ENCODE results near the gene DCANP1. TPM values are rescaled to one million over a fixed set of nuclear protein-coding genes. Genes with fewer than 3 reads are reported as not detected.

Gene DCANP1
- total and polyA plus RNA-seq, 2 of the 13 experiments (the other 11 are each of a cell fraction or from before 2014, with no cell fraction given): not detected

DNA sequence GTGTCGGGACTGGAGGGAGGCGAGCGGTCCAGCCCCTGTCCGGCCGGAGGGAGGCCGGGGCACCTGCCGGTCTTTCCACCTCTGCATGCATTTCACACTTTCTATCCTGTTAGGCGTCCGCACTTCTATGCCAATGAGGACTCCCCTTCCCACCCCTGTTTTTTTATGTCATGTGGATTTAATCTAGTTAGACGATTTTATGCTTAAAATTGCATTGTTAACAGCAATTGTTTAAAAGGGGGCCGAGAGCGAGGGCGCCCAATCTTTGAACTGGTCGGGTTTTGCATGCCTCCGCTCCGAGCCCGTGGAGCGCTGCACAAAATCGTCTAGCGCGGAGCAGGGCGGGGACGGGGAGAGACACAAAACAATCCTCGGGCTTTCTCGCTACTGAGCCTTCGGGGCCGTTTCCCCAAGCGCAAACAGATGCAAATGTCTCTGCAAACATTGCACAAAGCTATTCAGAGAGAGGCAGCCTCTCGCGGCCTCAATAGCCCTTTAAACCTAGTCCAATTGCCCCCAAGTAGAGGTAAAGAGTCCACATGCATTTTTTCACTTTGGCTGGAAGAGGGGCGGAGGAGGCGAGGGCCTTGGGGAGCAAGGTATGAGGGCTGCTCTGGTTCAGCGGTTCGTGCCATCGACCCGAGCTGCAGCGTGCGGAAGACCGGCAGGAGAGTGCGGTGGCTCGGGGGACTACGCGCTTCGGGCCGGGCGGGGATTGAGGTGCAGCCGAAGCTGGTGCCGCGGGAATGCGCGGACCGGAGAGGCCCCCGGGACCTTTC lies 42.5 kb upstream of the DCANP1 start (continued):
- TF ChIP-seq, protein P1, sequence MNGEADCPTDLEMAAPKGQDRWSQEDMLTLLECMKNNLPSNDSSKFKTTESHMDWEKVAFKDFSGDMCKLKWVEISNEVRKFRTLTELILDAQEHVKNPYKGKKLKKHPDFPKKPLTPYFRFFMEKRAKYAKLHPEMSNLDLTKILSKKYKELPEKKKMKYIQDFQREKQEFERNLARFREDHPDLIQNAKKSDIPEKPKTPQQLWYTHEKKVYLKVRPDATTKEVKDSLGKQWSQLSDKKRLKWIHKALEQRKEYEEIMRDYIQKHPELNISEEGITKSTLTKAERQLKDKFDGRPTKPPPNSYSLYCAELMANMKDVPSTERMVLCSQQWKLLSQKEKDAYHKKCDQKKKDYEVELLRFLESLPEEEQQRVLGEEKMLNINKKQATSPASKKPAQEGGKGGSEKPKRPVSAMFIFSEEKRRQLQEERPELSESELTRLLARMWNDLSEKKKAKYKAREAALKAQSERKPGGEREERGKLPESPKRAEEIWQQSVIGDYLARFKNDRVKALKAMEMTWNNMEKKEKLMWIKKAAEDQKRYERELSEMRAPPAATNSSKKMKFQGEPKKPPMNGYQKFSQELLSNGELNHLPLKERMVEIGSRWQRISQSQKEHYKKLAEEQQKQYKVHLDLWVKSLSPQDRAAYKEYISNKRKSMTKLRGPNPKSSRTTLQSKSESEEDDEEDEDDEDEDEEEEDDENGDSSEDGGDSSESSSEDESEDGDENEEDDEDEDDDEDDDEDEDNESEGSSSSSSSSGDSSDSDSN (CRISPR knock-in tag; IDR thresholded peaks at IDR 0.05): 0 out of 2 replicates have a peak, but pooled peaks have one; percentile 19
- TF ChIP-seq, protein P2, sequence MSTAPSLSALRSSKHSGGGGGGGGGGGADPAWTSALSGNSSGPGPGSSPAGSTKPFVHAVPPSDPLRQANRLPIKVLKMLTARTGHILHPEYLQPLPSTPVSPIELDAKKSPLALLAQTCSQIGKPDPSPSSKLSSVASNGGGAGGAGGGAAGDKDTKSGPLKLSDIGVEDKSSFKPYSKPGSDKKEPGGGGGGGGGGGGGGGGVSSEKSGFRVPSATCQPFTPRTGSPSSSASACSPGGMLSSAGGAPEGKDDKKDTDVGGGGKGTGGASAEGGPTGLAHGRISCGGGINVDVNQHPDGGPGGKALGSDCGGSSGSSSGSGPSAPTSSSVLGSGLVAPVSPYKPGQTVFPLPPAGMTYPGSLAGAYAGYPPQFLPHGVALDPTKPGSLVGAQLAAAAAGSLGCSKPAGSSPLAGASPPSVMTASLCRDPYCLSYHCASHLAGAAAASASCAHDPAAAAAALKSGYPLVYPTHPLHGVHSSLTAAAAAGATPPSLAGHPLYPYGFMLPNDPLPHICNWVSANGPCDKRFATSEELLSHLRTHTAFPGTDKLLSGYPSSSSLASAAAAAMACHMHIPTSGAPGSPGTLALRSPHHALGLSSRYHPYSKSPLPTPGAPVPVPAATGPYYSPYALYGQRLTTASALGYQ (CRISPR knock-in tag; IDR thresholded peaks at IDR 0.05): peak; percentile 54; the same call in 1 of the 2 replicates
- TF ChIP-seq DNMT3B (CRISPR knock-in tag; conservative IDR thresholded peaks at IDR 0.05) (no peak), ZNF317 (CRISPR knock-in tag; IDR thresholded peaks at IDR 0.05) (no peak), NCOA2 (CRISPR knock-in tag; IDR thresholded peaks at IDR 0.05) (peak; percentile 76; the same call in 1 of the 2 replicates), MED1 (CRISPR knock-in tag; IDR thresholded peaks at IDR 0.05) (peak; percentile 16; the same call in 1 of the 2 replicates), SMAD1 (CRISPR knock-in tag; IDR thresholded peaks at IDR 0.05; ENCODE audit: borderline replicate concordance, low read depth) (no peak), MAZ (IDR thresholded peaks at IDR 0.05; ENCODE audit: borderline replicate concordance, low read depth, low read length) (no peak), MAZ (CRISPR knock-in tag; IDR thresholded peaks at IDR 0.05; ENCODE audit: low read depth) (0 out of 2 replicates have a peak, but pooled peaks have one; percentile 39), NFIC (IDR thresholded peaks at IDR 0.05; ENCODE audit: low read length) (no peak), TCF7L2 (IDR thresholded peaks at IDR 0.05; ENCODE audit: low read depth, low read length) (0 out of 2 replicates have a peak, but pooled peaks have one; percentile 20), RELA (CRISPR knock-in tag; IDR thresholded peaks at IDR 0.05) (no peak), ERF (CRISPR knock-in tag; IDR thresholded peaks at IDR 0.05) (no peak), KAT2B (IDR thresholded peaks at IDR 0.05; ENCODE audit: borderline replicate concordance, low read depth, low read length) (no peak)
- TF ChIP-seq, protein P3, sequence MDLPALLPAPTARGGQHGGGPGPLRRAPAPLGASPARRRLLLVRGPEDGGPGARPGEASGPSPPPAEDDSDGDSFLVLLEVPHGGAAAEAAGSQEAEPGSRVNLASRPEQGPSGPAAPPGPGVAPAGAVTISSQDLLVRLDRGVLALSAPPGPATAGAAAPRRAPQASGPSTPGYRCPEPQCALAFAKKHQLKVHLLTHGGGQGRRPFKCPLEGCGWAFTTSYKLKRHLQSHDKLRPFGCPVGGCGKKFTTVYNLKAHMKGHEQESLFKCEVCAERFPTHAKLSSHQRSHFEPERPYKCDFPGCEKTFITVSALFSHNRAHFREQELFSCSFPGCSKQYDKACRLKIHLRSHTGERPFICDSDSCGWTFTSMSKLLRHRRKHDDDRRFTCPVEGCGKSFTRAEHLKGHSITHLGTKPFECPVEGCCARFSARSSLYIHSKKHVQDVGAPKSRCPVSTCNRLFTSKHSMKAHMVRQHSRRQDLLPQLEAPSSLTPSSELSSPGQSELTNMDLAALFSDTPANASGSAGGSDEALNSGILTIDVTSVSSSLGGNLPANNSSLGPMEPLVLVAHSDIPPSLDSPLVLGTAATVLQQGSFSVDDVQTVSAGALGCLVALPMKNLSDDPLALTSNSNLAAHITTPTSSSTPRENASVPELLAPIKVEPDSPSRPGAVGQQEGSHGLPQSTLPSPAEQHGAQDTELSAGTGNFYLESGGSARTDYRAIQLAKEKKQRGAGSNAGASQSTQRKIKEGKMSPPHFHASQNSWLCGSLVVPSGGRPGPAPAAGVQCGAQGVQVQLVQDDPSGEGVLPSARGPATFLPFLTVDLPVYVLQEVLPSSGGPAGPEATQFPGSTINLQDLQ (CRISPR knock-in tag; IDR thresholded peaks at IDR 0.05): 0 out of 2 replicates have a peak, but pooled peaks have one; percentile 25
- TF ChIP-seq, protein P4, sequence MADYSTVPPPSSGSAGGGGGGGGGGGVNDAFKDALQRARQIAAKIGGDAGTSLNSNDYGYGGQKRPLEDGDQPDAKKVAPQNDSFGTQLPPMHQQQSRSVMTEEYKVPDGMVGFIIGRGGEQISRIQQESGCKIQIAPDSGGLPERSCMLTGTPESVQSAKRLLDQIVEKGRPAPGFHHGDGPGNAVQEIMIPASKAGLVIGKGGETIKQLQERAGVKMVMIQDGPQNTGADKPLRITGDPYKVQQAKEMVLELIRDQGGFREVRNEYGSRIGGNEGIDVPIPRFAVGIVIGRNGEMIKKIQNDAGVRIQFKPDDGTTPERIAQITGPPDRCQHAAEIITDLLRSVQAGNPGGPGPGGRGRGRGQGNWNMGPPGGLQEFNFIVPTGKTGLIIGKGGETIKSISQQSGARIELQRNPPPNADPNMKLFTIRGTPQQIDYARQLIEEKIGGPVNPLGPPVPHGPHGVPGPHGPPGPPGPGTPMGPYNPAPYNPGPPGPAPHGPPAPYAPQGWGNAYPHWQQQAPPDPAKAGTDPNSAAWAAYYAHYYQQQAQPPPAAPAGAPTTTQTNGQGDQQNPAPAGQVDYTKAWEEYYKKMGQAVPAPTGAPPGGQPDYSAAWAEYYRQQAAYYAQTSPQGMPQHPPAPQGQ (CRISPR knock-in tag; IDR thresholded peaks at IDR 0.05; ENCODE audit: borderline replicate concordance): no peak
- TF ChIP-seq, protein P5, sequence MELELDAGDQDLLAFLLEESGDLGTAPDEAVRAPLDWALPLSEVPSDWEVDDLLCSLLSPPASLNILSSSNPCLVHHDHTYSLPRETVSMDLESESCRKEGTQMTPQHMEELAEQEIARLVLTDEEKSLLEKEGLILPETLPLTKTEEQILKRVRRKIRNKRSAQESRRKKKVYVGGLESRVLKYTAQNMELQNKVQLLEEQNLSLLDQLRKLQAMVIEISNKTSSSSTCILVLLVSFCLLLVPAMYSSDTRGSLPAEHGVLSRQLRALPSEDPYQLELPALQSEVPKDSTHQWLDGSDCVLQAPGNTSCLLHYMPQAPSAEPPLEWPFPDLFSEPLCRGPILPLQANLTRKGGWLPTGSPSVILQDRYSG (CRISPR knock-in tag; IDR thresholded peaks at IDR 0.05): no peak

All from HepG2 (cell line).